ENCODE measurements around the gene AARSD1.
"Not testable (repeated sequence)": the region's sequence is repeated elsewhere in the genome, so short reads cannot be mapped to it uniquely, and the experiment has no call there.

Gene AARSD1

DNA sequence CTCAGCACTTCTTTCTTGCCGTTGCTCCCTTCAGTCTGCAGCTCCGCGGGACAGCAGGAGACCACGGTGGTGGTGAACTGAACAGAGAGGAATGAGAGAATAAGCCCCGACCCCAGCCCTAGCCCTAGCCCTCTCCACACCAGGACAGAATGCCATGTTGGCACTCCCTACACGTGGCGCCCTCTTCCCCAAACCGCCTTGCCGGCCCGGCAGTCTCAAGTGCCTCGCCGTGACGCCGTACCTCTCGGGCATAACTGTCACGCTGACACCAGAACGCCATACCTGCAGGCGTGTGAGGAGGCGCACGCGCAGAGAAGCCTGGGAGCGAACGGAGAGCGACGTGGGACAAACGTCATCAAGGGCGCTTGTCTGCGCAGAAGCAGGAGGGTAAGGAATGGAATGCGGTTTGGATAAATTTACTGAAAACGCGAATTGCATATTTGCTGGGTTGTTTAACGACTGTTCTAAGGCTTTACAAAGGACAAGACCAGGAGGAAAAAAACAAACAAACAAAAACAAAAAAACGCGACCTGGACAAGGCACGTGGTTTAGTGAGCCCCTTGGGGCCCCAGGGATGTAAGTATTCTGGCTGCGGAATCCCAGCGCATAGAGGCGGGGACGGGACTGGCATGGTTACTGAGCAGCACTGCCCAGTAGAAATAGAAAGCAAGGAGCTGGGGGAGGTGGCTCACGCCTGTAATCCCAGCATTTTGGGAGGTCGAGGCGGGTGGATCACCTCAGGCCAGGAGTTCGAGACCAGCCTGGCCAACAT is at the start of gene AARSD1:
Gene AARSD1 (minus strand): TSS at position 294 of the 772 bp plus-strand sequence. CDS start 14 bp downstream, at position 280.
- peak; percentile 98 for DNase-seq (ENCODE audit: low read depth, low spot score)

- DNase-seq (ENCODE audit: low read depth, low spot score): no peak
These were observed 49.0 kb upstream of the AARSD1 start for GRCh38 chr17:43013296-43013695.

DNA sequence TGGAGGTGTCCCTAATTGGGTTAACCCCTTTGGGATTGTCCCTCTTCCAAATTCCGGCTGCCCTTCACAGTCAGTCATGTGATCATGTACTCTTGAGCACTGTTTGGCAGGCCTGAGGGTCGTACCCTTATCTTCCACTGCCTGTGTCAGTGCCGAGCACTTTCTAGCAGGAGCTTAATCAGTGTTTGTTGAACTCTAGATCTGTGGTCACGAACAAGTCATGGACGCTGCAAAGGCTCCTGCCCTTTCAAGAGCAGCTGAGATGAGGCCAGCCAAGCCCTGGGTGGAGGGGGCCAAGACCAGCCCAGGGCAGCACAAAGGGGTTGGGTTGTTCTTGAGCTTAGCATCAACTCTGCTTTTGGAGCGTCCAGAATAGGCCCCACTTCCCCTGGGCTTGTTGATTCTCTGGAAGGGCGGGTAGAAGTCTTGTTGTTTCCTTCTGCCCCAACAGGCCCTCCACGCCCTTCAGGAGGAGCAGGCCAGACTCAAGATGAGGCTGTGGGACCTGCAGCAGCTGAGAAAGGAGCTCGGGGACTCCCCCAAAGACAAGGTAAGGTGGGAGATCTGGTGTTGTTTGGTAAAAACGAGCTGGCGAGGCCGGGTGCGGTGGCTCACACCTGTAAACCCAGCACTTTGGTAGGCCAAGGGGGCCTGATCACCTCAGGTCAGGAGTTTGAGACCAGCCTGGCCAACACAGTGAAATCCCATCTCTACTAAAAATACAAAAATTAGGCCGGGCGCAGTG is 47.6 kb upstream of the AARSD1 start:
- no peak for DNase-seq (ENCODE audit: low read depth, low spot score)

DNA sequence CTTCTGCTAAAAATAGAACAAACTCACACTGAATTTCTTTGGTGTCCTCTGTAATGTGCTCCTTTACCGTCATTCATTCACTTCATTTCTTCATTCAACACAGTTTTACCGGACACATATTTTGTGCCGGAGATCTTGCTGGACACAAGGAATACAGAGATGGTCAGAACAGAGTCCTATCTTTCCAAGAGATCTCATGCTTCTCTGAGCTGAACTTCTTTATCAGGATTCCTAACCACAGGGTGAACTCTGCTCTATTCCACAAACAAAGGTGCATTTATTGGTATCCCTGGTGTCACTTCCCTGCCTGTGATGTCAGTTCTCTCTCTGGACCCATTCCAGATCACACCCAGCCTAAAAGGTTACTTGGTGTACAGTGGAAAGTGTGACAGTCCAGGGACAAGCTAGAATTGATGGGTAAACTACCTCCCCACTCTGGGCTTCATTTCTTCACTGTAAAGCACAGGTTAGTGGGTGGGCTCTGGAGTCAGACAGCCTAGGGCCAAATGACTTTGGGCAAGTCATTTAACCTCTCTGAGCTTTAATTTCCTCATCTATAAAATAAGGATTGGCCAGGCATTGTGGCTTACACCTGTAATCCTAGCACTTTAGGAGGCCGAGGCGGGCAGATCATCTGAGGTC is 46.5 kb upstream of the AARSD1 start:
- DNase-seq (ENCODE audit: low read depth, low spot score): no peak

GRCh38 chr17:43006639-43007551 is 42.6 kb upstream of the AARSD1 start, which contains the start of gene IFI35:
Gene IFI35, plus strand, starts transcription at chr17:43006784. Its CDS starts 164 bp downstream, at chr17:43006948.
- DNase-seq (ENCODE audit: low read depth, low spot score): peak; percentile 84

DNA sequence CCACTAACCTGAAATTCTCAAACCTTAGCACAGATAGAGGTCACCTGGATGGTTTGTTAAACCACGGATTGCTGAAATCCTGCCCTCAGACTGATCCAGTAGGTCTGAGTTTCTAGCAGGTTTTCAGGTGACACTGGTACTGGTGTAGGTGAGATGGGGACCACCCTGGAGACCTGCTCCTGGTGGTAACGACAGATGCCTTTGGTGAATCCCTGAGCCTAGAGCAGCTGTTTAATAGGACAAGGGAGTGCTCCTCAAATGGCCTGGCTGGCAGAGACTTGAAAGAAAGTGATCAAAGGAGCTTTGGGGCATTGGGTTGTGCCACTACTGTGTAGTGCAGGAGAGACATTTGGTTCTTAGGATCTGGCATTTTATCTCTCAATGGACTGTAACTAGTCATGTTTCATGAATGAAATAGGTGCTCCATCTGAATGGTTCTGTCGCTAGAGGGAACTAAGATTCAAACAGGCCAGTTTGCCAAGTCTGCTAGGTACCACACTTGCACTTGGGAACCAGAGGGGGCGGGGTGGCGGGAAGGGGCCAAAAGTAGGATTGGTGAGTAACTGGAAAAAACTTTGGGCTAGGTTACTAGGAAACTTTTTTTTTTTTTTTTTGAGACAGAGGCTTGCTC is 39.4 kb upstream of the AARSD1 start:
- peak; percentile 40 for DNase-seq (ENCODE audit: low read depth, low spot score)

DNA sequence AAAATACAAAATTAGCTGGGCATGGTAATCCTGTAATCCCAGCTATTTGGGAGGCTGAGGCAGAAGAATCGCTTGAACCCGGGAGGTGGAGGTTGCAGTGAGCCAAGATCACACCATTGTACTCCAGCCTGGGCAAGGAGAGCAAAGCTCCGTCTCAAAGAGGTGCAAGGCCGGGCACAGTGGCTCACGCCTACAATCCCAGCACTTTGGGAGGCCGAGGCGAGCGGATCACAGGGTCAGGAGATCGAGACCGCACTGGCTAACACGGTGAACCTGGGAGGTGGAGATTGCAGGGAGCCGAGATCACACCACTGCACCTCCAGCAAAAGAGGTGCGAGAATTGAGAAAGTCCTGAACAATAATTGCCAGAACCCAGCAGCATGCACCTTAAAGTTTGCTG is 36.6 kb upstream of the AARSD1 start:
- not testable (repeated sequence) for DNase-seq (ENCODE audit: low read depth, low spot score)

GRCh38 chr17:42999003-42999525 is 34.8 kb upstream of the AARSD1 start:
- DNase-seq (ENCODE audit: low read depth, low spot score): no peak

GRCh38 chr17:42997984-42998938 is 34.0 kb upstream of the AARSD1 start, which contains the start of gene RPL27:
Gene RPL27, plus strand, starts transcription at chr17:42998419. Its CDS starts 332 bp downstream, at chr17:42998751.
- DNase-seq (ENCODE audit: low read depth, low spot score): peak; percentile 100

DNA sequence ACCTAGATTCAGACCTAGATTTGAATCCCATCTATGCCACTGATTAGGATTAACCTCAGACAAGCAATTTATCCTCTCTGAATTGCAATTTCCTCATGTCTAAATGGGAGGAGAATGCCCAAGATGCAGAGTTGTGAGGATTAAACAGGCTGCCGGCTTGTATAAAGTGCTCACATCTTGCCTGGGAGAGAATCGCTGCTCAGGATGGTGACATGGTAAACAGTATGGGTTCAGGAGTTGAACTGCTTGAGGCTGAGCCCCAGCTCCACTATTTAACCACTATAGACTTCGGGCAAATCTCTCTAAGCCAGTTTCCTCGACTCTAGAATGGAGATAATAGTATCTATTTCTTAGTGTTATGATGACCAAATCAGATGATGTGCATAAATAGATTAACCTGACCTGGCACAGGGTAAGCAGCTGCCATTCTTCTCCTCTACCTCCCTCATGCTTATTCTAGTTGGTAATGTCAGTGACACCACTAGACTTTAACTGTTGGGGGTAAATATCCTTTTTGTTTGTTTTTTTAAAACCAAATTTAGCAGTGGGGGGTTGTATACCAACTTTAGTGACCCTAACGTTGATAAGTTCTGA is 33.2 kb upstream of the AARSD1 start:
- DNase-seq (ENCODE audit: low read depth, low spot score): no peak

DNA sequence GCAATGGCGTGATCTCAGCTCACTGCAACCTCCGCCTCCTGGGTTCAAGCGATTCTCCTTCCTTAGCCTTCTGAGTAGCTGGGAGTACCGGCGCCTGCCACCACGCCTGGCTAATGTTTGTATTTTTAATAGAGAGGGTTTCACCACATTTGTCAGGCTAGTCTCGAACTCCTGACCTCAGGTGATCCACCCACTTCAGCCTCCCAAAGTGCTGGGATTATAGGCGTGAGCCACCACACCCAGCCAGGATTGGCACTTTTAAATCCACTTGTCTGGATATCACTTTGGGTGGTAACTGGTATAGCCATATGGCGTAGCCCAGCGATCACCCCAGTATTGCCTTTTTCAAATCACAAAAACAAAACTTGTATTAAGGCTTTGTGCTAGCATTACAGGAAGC is 29.7 kb upstream of the AARSD1 start:
- DNase-seq (ENCODE audit: low read depth, low spot score): not testable (repeated sequence)

- no peak for DNase-seq (ENCODE audit: low read depth, low spot score)
These were observed 28.6 kb upstream of the AARSD1 start for GRCh38 chr17:42992872-42993271.

GRCh38 chr17:42991471-42991870 is 27.2 kb upstream of the AARSD1 start:
- no peak for DNase-seq (ENCODE audit: low read depth, low spot score)

- DNase-seq (ENCODE audit: low read depth, low spot score): no peak
These were observed 25.7 kb upstream of the AARSD1 start for GRCh38 chr17:42989726-42990652.

GRCh38 chr17:42989141-42989540 is 24.9 kb upstream of the AARSD1 start:
- no peak for DNase-seq (ENCODE audit: low read depth, low spot score)

- no peak for DNase-seq (ENCODE audit: low read depth, low spot score)
These were observed 21.0 kb upstream of the AARSD1 start for GRCh38 chr17:42985225-42985624.

DNA sequence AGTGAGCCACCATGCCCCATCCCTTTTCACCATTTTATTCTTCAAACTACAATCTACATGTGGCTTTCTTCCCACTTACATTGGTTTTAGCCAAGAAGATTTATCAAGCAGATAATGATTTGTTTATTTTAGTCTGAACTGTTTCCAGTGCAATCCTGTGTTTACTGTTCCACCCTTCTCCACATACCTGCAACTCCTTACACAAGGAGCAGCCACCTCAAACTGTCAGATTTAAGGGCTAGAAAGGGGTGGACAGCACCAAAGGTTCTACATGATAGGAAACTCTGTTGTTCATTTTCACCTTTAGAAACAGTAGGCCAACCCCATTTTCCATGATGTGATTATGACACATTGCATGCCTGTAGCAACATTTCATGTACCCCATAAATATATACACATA is 18.0 kb upstream of the AARSD1 start:
- no peak for DNase-seq (ENCODE audit: low read depth, low spot score)

Data from ELF-1 (cell line).